ENCODE measurements around the gene BAHD1.
A peak's percentile ranks its signal among the peaks of the same experiment; 100 is the strongest.

BAHD1 gene

DNA sequence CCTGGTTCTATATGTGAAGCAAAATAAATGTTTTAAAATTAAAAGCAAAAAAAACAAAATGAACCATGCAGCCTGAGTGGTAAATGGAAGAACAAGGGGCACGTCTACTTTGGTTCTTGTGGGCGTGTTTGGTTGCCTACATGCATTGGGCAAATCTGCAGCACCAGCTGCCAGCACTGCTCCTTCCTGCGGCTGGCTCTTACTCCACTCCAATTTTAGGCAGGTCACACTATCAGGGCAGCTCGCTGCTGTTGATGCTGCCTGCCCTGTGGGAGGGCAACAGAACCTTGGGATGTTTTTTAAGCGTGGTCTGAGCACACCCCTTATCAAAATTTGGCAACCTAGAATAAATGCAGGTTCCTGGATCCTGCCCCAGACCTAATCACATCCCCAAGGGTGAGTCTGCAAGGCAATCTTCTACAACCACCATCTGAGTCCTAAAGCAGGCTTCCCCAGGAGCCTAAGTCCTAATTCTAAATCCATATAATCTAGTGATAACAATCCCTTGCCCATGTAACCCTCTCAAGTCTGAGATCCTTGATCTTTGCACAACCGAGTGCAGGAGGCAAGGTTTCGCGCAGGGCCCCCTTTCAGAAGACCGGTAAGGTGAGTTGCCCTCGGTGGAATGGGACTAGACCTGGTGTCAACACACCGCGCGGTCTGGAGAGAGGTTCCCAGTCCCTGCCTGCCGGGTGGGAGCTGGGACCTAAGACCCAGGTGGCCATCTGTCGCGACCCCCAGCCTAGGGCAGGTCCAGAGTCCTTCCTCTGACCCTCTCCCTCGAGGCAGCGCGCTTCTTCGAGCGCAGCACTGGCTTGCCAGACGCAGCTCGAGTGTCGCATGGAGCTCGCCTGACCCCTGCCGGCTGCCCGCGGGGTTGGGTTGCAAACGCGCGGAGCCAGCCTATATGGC, 19.3 kb upstream of the BAHD1 start:
- DNase-seq (ENCODE audit: low read depth in 1 of 2, low spot score in 1 of 2): peak; percentile 69 to 76

GRCh38 chr15:40424483-40425115, 16.2 kb upstream of the BAHD1 start:
- no peak for DNase-seq (ENCODE audit: low read depth in 1 of 2, low spot score in 1 of 2)

GRCh38 chr15:40425681-40426080, 15.1 kb upstream of the BAHD1 start:
- DNase-seq (ENCODE audit: low read depth in 1 of 2, low spot score in 1 of 2): no peak

DNA sequence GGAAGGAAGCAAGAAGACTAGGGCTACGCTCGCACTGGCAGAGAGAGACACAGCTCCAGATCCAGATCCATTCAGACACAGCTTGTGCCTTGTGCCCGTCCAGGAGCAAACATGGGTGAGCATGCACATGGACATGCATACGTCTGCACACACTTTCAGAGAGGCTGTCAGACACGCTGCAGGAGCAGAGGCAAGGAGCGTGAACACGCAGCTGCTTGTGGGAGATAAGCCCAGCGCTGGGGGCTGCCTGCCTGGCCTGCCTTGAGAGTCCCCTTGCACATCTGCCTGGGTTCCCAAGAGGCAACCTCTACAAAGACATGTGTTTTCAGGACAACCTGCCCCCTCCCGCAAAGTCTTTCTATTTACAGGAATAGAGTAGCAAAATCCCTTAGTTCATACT, 13.6 kb upstream of the BAHD1 start:
- DNase-seq (ENCODE audit: low read depth in 1 of 2, low spot score in 1 of 2): no peak

- DNase-seq (ENCODE audit: low read depth in 1 of 2, low spot score in 1 of 2): no peak
These were observed 12.6 kb upstream of the BAHD1 start for GRCh38 chr15:40428185-40428584.

DNA sequence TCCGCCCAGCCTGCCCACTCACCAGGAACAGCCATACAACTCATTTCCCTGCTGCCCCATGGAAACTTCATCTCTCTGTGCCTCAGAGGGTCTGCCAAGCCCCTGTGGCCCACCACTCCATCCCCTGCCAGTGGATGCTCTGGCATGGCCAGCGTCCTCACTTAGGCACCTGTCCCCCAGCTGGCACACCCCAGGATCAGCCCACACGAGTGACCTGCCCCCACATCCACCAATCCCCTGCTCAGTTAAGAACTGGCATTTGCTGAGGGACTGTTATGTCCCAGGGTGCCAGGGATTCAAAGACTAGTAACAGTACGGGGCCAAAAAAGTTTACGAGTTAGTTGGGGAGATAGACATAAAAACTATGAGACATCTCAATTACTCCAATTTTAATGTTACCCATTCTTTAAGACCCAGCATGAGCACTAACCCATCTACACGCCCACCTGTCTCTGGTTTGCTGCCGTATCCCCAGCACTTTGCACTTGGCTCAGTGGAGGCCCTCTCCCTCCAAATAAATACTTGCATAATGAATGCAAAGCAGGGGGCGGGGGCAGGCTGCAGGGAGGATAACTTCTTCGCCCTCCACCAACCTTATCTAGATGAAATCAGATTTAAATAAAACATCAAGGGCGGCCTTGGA, 11.6 kb upstream of the BAHD1 start:
- no peak for DNase-seq (ENCODE audit: low read depth in 1 of 2, low spot score in 1 of 2)

DNA sequence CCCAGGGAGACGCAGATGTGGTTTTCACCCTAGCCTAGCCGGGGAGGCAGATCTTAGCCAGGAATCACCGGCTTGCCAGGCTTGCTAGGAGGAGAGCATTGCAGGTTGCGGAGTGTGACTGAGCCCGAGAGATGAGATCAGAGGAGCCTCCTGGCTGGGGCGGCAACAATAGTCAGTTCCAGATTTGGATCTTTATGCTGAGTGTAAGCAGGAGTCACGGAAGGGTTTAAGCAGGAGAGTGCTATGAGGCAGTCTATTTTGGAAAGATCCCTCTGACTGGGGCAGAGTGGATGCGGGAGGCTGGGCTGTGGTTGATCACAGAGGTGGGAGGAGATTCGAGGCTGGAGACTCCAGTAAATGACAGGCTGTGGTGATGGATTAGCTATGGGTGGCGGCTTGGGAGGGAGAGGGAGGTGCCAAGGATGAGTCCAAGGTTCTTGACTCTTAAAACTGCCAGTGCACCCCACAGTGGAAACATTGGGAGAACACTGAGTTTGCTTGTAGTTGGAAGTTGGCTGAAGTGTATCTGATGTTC, 10.4 kb upstream of the BAHD1 start:
- no peak for DNase-seq (ENCODE audit: low read depth in 1 of 2, low spot score in 1 of 2)

DNA sequence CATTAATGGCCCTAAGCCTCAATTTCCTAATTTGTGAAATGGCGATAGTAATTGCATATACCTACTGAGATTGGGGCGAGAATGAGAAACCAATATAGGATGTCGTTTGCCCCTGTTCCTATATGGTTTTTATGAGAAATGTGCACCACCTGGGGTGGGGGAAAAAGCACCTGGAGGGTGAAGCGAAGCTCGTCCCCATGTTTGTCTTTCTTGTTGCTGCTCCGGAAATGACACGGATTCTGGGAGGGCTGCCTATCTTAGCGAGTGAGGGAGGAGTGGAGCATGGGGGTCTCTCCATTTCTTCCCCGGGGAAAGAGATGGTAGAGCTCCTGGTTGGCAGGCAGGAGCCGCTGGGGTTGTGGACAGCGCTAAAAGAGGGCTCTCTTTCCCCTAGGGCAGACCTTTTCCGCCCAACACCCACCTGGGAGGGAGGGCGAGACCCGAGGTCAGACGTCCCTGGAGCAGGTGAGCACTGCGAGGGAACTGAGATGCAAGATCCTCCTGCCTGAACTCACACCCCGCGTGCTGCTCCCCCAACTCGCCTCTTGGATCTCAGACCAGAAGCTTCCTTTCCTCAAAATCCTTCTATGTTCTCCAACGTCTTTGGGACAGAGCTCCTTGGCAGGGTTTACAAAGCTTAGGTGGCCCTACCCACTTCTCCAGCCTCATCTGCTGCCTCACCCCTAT, 5.6 kb upstream of the BAHD1 start:
- no peak for DNase-seq (ENCODE audit: low read depth in 1 of 2, low spot score in 1 of 2)

- DNase-seq (ENCODE audit: low read depth in 1 of 2, low spot score in 1 of 2): no peak
These were observed 5.1 kb upstream of the BAHD1 start for GRCh38 chr15:40435710-40436089.

DNA sequence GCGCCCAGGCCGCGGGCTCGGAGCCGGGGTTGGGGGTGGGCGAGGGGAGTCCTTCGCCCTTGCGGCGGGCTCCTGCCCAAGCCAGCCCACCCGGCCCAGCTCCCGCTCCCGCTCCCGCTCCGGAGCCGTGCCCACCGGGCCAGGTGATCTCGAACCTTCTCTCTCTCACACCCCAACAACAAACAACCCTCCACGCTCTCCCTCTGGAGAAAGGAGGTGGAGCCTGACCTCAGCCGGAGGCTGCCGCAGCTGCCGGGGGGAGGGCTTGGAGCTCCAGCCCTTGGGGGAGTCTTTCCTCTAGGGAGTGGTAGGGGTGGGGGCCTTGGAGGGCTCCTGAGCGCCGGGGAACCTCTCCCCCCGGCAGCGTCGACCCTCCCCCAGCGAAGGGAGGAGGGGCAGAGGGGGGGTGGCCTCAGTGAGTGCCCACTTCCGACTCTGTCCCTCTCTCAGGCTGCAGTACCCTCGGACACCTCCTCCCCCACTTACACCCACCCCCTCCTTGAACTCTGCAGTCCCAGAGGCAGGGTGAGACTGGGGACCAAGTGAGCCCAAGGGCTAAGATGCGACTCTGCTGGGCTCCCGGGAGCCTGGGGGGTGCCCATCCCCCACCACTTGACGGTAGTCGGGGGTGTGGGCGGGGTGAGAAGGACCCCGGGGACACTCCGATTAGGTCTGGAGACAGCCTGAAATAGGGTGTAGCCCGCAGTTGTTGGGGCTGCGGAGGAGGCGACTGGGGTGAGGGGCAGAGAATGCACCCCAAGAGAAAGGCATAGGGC, 4.4 kb upstream of the BAHD1 start:
- no peak for DNase-seq (ENCODE audit: low read depth in 1 of 2, low spot score in 1 of 2)

- DNase-seq (ENCODE audit: low read depth in 1 of 2, low spot score in 1 of 2): no peak
These were observed 3.6 kb upstream of the BAHD1 start for GRCh38 chr15:40436892-40437751.

- no peak for DNase-seq (ENCODE audit: low read depth in 1 of 2, low spot score in 1 of 2)
These were observed 2.7 kb upstream of the BAHD1 start for GRCh38 chr15:40437752-40438687.

- no peak for DNase-seq (ENCODE audit: low read depth in 1 of 2, low spot score in 1 of 2)
These were observed 2.0 kb upstream of the BAHD1 start for GRCh38 chr15:40438712-40439111.

DNA sequence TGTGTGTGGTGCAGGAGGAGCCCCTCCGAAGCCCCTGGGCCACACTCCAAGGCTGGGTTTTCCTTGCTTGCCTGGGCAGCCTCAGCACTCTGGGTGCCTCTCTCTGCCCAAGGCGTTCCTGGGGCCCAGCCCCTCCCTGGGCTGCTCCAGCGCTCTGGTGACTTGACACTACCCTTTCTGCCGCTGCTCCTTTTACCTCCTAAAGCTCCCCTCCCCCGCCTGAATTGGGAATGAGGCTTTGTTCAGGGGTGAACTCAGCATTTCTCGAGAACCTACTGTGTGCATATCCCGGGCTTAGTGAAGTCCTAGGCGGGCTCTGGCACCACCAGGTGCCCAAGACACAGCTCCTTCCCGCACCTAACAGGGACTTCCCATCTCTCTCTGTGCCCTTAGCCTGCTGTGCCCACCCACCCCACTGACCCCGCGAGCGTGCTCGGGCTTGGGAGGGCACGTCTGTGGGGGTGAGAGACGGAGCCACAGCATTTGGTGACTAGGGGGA, 1.2 kb upstream of the BAHD1 start:
- no peak for DNase-seq (ENCODE audit: low read depth in 1 of 2, low spot score in 1 of 2)

DNA sequence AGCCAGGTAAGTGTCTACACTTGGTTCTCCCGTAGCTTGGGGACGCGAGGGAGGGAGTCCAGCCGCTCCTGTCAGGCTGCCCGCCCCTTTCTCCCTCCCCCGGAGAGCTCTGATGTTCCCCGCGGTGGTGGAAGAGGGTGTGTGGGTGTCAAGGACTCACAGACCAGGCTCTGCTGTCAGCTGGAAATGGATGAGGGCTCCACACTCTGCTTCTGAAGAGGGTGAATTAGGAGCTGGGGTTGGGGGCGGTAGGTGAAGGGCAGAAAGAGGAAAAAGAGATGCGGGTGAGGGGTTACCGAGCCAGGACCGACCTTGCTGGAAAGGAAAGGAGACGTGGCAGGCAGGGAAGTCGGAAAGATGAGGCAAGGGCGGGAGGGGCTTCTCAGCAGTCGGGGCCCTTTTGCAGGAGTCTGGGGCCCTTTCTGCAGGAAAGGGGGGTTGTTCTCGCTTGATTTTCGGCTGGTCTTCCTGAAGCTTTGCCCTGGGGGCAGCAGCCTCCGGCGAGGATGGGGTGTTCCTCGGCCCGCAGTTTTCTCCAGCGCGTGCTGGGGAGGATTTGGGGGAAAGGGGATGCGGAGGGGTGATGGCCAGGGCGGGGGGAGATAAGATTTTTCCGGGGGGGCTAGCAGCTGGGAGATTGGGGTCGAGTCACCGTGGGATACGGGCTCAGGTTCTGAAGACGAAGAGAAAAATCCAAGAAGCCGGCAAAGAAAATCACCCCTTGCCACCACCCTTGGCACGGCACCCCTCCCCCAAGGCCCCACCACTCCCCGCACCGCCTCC, 602 bp upstream of the BAHD1 start:
- no peak for DNase-seq (ENCODE audit: low read depth in 1 of 2, low spot score in 1 of 2)

- no peak for DNase-seq (ENCODE audit: low read depth in 1 of 2, low spot score in 1 of 2)
These were observed 1.1 kb downstream of the BAHD1 start for GRCh38 chr15:40441565-40442531.
